Measurements from ENCODE around the gene PLEKHG3. TPM values are rescaled to one million over a fixed set of nuclear protein-coding genes. Genes with fewer than 3 reads are reported as not detected.

Gene PLEKHG3
- total and polyA plus RNA-seq, 4 donors = 8.4 to 21.3 (median 14.6) TPM

DNA sequence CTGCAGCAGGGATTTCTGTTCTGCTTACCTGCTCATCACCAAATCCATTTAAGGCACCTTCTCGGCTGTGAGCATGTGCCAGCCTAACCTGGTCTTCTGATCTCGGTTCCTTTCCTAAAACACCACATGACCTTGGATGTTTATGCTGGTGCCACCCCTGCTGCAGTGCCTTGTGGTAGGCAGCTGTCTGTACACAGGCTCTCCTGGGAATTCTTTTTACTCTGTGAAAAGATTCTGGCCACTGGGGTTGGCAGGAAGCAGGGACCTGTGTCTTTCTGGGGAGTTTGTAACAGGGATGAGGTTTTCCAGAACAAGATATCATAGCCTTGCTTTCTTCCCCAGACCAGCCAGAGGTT is 10.4 kb upstream of the PLEKHG3 start (continued):
- TF ChIP-seq SP1 (IDR thresholded peaks at IDR 0.05) = no peak

DNA sequence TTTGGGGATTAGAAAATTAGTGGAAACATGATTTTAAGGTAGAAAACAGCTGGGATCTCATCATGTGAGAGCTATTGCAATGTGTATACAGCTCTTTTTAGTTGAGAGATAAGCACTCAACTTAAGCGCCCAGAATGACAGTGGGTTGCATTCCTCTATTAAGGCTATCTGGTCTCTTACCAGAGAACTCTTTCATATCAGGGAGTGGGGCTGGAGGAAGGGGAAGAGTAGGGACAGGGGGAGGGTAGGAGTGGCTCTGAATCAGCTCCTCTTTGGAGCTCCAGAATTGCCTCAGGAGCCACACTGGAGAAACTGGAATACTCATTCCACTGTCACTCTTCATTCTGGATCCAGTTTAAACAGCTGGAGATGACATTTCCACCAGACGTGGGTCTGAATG is 9.2 kb upstream of the PLEKHG3 start:
- TF ChIP-seq, protein P1, sequence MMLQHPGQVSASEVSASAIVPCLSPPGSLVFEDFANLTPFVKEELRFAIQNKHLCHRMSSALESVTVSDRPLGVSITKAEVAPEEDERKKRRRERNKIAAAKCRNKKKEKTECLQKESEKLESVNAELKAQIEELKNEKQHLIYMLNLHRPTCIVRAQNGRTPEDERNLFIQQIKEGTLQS (IDR thresholded peaks at IDR 0.05) = no peak
- TF ChIP-seq GABPA (IDR thresholded peaks at IDR 0.05 in 1 of 2, conservative IDR thresholded peaks at IDR 0.05 in 1 of 2) = no peak
- TF ChIP-seq, protein P2, sequence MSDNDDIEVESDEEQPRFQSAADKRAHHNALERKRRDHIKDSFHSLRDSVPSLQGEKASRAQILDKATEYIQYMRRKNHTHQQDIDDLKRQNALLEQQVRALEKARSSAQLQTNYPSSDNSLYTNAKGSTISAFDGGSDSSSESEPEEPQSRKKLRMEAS (IDR thresholded peaks at IDR 0.05) = no peak
- TF ChIP-seq YY1 (IDR thresholded peaks at IDR 0.05) = no peak
- TF ChIP-seq SP1 (IDR thresholded peaks at IDR 0.05) = no peak
- TF ChIP-seq, protein P3, sequence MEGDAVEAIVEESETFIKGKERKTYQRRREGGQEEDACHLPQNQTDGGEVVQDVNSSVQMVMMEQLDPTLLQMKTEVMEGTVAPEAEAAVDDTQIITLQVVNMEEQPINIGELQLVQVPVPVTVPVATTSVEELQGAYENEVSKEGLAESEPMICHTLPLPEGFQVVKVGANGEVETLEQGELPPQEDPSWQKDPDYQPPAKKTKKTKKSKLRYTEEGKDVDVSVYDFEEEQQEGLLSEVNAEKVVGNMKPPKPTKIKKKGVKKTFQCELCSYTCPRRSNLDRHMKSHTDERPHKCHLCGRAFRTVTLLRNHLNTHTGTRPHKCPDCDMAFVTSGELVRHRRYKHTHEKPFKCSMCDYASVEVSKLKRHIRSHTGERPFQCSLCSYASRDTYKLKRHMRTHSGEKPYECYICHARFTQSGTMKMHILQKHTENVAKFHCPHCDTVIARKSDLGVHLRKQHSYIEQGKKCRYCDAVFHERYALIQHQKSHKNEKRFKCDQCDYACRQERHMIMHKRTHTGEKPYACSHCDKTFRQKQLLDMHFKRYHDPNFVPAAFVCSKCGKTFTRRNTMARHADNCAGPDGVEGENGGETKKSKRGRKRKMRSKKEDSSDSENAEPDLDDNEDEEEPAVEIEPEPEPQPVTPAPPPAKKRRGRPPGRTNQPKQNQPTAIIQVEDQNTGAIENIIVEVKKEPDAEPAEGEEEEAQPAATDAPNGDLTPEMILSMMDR (IDR thresholded peaks at IDR 0.05; ENCODE audit: low read depth, low read length, missing input control) = no peak
- TF ChIP-seq RXRA (IDR thresholded peaks at IDR 0.05) = no peak
- TF ChIP-seq FOXA2 (IDR thresholded peaks at IDR 0.05) = no peak
- TF ChIP-seq, protein P4, sequence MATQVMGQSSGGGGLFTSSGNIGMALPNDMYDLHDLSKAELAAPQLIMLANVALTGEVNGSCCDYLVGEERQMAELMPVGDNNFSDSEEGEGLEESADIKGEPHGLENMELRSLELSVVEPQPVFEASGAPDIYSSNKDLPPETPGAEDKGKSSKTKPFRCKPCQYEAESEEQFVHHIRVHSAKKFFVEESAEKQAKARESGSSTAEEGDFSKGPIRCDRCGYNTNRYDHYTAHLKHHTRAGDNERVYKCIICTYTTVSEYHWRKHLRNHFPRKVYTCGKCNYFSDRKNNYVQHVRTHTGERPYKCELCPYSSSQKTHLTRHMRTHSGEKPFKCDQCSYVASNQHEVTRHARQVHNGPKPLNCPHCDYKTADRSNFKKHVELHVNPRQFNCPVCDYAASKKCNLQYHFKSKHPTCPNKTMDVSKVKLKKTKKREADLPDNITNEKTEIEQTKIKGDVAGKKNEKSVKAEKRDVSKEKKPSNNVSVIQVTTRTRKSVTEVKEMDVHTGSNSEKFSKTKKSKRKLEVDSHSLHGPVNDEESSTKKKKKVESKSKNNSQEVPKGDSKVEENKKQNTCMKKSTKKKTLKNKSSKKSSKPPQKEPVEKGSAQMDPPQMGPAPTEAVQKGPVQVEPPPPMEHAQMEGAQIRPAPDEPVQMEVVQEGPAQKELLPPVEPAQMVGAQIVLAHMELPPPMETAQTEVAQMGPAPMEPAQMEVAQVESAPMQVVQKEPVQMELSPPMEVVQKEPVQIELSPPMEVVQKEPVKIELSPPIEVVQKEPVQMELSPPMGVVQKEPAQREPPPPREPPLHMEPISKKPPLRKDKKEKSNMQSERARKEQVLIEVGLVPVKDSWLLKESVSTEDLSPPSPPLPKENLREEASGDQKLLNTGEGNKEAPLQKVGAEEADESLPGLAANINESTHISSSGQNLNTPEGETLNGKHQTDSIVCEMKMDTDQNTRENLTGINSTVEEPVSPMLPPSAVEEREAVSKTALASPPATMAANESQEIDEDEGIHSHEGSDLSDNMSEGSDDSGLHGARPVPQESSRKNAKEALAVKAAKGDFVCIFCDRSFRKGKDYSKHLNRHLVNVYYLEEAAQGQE (IDR thresholded peaks at IDR 0.05) = no peak
- no peak for TF ChIP-seq NR2F2 (IDR thresholded peaks at IDR 0.05)
- TF ChIP-seq, protein P5, sequence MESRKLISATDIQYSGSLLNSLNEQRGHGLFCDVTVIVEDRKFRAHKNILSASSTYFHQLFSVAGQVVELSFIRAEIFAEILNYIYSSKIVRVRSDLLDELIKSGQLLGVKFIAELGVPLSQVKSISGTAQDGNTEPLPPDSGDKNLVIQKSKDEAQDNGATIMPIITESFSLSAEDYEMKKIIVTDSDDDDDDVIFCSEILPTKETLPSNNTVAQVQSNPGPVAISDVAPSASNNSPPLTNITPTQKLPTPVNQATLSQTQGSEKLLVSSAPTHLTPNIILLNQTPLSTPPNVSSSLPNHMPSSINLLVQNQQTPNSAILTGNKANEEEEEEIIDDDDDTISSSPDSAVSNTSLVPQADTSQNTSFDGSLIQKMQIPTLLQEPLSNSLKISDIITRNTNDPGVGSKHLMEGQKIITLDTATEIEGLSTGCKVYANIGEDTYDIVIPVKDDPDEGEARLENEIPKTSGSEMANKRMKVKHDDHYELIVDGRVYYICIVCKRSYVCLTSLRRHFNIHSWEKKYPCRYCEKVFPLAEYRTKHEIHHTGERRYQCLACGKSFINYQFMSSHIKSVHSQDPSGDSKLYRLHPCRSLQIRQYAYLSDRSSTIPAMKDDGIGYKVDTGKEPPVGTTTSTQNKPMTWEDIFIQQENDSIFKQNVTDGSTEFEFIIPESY (IDR thresholded peaks at IDR 0.05) = no peak
- TF ChIP-seq JUND (IDR thresholded peaks at IDR 0.05) = no peak
- no peak for TF ChIP-seq TAF1 (conservative IDR thresholded peaks at IDR 0.05)
- no peak for TF ChIP-seq HNF4G (IDR thresholded peaks at IDR 0.05)
- no peak for TF ChIP-seq EGR1 (IDR thresholded peaks at IDR 0.05; ENCODE audit: low read depth in 2 of 2)
- TF ChIP-seq FOXA1 (IDR thresholded peaks at IDR 0.05) = no peak
- no peak for TF ChIP-seq HNF4A (conservative IDR thresholded peaks at IDR 0.05)
- TF ChIP-seq RAD21 (IDR thresholded peaks at IDR 0.05) = no peak
- Histone ChIP-seq H3K27ac (ENCODE audit: low read depth in 1 of 2, low read length in 2 of 2) (no peak overlapping the region), H3K4me3 (ENCODE audit: low read depth in 1 of 3, low read length in 3 of 3) (no peak overlapping the region), H3K36me3 (ENCODE audit: control insufficient read depth in 4 of 4, insufficient read depth in 3 of 4, low read depth in 1 of 4, low read length in 3 of 4) (no peaks in the 10 kb centered on the region), H3K4me1 (ENCODE audit: control insufficient read depth in 4 of 4, insufficient read depth in 4 of 4, low read length in 3 of 4) (peaks cover 0 to 8% (median 4%) of the 10 kb centered on the region in 4 donors), H3K9me3 (ENCODE audit: control insufficient read depth in 4 of 4, low read length in 3 of 4) (no peaks in the 10 kb centered on the region), H3K9ac (ENCODE audit: low read depth in 1 of 2, low read length in 2 of 2) (no peak overlapping the region), H3K27me3 (ENCODE audit: control insufficient read depth in 4 of 4, insufficient read depth in 4 of 4, low read length in 3 of 4) (no peaks in the 10 kb centered on the region)
- WGBS = 78% methylated on average over 2 of the region's 2 CpGs
- DNase-seq (ENCODE audit: low spot score) = no peak

Data from liver (tissue), 9 donors.